ENCODE results near the gene FLYWCH1. TPM values are rescaled to one million over a fixed set of nuclear protein-coding genes. Genes with fewer than 3 reads are reported as not detected.

FLYWCH1 gene
- total RNA-seq, 1 donor from 2014 or later: 30.8 TPM

GRCh38 chr16:2968738-2969544, 57.2 kb downstream of the FLYWCH1 start, which contains the start of gene PAQR4:
Gene PAQR4 (plus strand): TSS chr16:2969348. CDS start chr16:2969675, 327 bp downstream.
- peak; percentile 83 for DNase-seq (ENCODE audit: low spot score)

- DNase-seq (ENCODE audit: low spot score): no peak
Observed at GRCh38 chr16:2969545-2970521, 58.1 kb downstream of the FLYWCH1 start.

GRCh38 chr16:2970563-2970962, 58.8 kb downstream of the FLYWCH1 start:
- DNase-seq (ENCODE audit: low spot score): no peak

GRCh38 chr16:2971134-2971984, 59.6 kb downstream of the FLYWCH1 start:
- no peak for DNase-seq (ENCODE audit: low spot score)

GRCh38 chr16:2971985-2972784, 60.5 kb downstream of the FLYWCH1 start:
- no peak for DNase-seq (ENCODE audit: low spot score)

- DNase-seq (ENCODE audit: low spot score): no peak
Observed at GRCh38 chr16:2973093-2973492, 61.4 kb downstream of the FLYWCH1 start.

- DNase-seq (ENCODE audit: low spot score): no peak
Observed at GRCh38 chr16:2973605-2974318, 62.0 kb downstream of the FLYWCH1 start.

GRCh38 chr16:2974319-2975056, 62.8 kb downstream of the FLYWCH1 start:
- DNase-seq (ENCODE audit: low spot score): no peak

- no peak for DNase-seq (ENCODE audit: low spot score)
Observed at GRCh38 chr16:2975161-2975795, 63.5 kb downstream of the FLYWCH1 start.

GRCh38 chr16:2976201-2976600, 64.5 kb downstream of the FLYWCH1 start:
- DNase-seq (ENCODE audit: low spot score): no peak

GRCh38 chr16:2976673-2977072, 64.9 kb downstream of the FLYWCH1 start:
- no peak for DNase-seq (ENCODE audit: low spot score)

- no peak for DNase-seq (ENCODE audit: low spot score)
Observed at GRCh38 chr16:2977440-2977839, 65.7 kb downstream of the FLYWCH1 start.

GRCh38 chr16:2979669-2980226, 68.0 kb downstream of the FLYWCH1 start:
- no peak for DNase-seq (ENCODE audit: low spot score)

GRCh38 chr16:2980227-2981176, 68.8 kb downstream of the FLYWCH1 start, which contains the start of gene PKMYT1:
Gene PKMYT1 (minus strand): TSS chr16:2980446. CDS start chr16:2979657, 789 bp downstream.
- DNase-seq (ENCODE audit: low spot score): peak; percentile 94

GRCh38 chr16:2981177-2981898, 69.6 kb downstream of the FLYWCH1 start:
- DNase-seq (ENCODE audit: low spot score): no peak

- DNase-seq (ENCODE audit: low spot score): no peak
Observed at GRCh38 chr16:2981899-2982250, 70.1 kb downstream of the FLYWCH1 start.

Measured in umbilical cord (tissue), 2 donors.